Lung (tissue), 12 donors: ENCODE data around the gene NARS2. TPM values are rescaled to one million over a fixed set of nuclear protein-coding genes. Genes with fewer than 3 reads are reported as not detected.

ENCODE experiments used
- ATAC-seq: fragments of 200-7000 bp; cut with Tn5 transposase; one replicate; pipeline ENCODE4 v1.9.1; 2020; ENCODE audit warnings: moderate number of reproducible peaks; ENCODE audit not compliant: insufficient read depth, low FRiP score
- DNase-seq, 3 donors: peaks; one replicate each; pipeline ENCODE4 v3.0.0-alpha.2; 2013 to 2017
- H3K27ac ChIP-seq, 2 donors: one replicate each; pipeline ENCODE4 v1.5.1; 2013; ENCODE audit warnings: mild to moderate bottlenecking in 2 of 2, moderate library complexity in 2 of 2, control low read depth in 1 of 2, inconsistent platforms in 1 of 2, low read depth in 1 of 2, low read length in 1 of 2
- H3K27me3 ChIP-seq, 3 donors: one replicate each; pipeline ENCODE4 v1.5.1; 2013; ENCODE audit warnings: low read length in 2 of 3; ENCODE audit not compliant: control insufficient read depth in 3 of 3, insufficient read depth in 3 of 3
- H3K36me3 ChIP-seq, 4 donors: one replicate each; pipeline ENCODE4 v1.5.1; 2013; ENCODE audit warnings: low read length in 4 of 4, mild to moderate bottlenecking in 1 of 4, moderate library complexity in 1 of 4; ENCODE audit not compliant: control insufficient read depth in 4 of 4, insufficient read depth in 4 of 4
- H3K4me1 ChIP-seq, 5 donors: one replicate each; pipeline ENCODE4 v1.5.1; 2013; ENCODE audit warnings: low read length in 5 of 5, mild to moderate bottlenecking in 2 of 5, moderate library complexity in 1 of 5; ENCODE audit not compliant: control insufficient read depth in 5 of 5, insufficient read depth in 5 of 5
- H3K4me3 ChIP-seq: one replicate; pipeline ENCODE4 v1.5.1; 2013; ENCODE audit warnings: mild to moderate bottlenecking, control low read depth, moderate library complexity
- H3K9ac ChIP-seq, 2 donors: one replicate each; pipeline ENCODE4 v1.5.1; 2013; ENCODE audit warnings: low read length in 2 of 2, control low read depth in 1 of 2; ENCODE audit not compliant: insufficient read depth in 1 of 2
- H3K9me3 ChIP-seq, 4 donors: one replicate each; pipeline ENCODE4 v1.5.1; 2013; ENCODE audit warnings: low read length in 3 of 4, mild to moderate bottlenecking in 1 of 4, moderate library complexity in 1 of 4; ENCODE audit not compliant: control insufficient read depth in 4 of 4, insufficient read depth in 3 of 4
- WGBS, 2 donors: extraction: QIAGEN DNeasy Blood & Tissue Kit; methylation state at CpG; one replicate each; pipeline ENCODE4 v1.1.7; 2013; 5-methylcytosine and 5-hydroxymethylcytosine counted together
- polyA plus RNA-seq, 2 donors: library from polyadenylated mRNA; stranded (reverse); fragments of 200-250 nt; gene quantifications; one replicate each; pipeline ENCODE4 v1.2.1, GENCODE V29; 2013
- total RNA-seq, 2 donors: library from RNA; depleted of rRNA in 1 of 2; stranded (reverse); fragments of >200 nt in 1 of 2; gene quantifications; one replicate each; pipeline ENCODE4 v1.2.1, GENCODE V29; 2014 to 2021
- TF ChIP-seq, protein P1 (sequence below): IDR thresholded peaks from 2 replicates; pipeline ENCODE4 v1.5.1; 2012; ENCODE audit warnings: mild to moderate bottlenecking; ENCODE audit errors: control extremely low read depth, extremely low read depth
- donor health status: control.
- donor health status: control.
- donor health status: Bipolar disorder and iron deficiency.
- donor health status: healthy.
- donor health status: DM: yes; HTN: yes; CAD: no.

NARS2 gene
- total and polyA plus RNA-seq, 4 donors, result 12.0 to 33.8 (median 19.8) TPM

GRCh38 chr11:78416285-78417174 lies 158.1 kb downstream of the NARS2 start:
- DNase-seq (peak; percentile 92 to 94 (median 93)), ATAC-seq (peak; percentile 80)
- Histone ChIP-seq H3K27ac (peak overlapping the region; percentile 98 to 99), H3K9ac (peak overlapping the region; percentile 58 to 66), H3K9me3 (no peaks in the 10 kb centered on the region), H3K36me3 (no peaks in the 10 kb centered on the region), H3K4me3 (peak overlapping the region; percentile 73), H3K27me3 (no peaks in the 10 kb centered on the region), H3K4me1 (peaks cover 3 to 36% (median 7%) of the 10 kb centered on the region in 5 donors)
- TF ChIP-seq, protein P1, sequence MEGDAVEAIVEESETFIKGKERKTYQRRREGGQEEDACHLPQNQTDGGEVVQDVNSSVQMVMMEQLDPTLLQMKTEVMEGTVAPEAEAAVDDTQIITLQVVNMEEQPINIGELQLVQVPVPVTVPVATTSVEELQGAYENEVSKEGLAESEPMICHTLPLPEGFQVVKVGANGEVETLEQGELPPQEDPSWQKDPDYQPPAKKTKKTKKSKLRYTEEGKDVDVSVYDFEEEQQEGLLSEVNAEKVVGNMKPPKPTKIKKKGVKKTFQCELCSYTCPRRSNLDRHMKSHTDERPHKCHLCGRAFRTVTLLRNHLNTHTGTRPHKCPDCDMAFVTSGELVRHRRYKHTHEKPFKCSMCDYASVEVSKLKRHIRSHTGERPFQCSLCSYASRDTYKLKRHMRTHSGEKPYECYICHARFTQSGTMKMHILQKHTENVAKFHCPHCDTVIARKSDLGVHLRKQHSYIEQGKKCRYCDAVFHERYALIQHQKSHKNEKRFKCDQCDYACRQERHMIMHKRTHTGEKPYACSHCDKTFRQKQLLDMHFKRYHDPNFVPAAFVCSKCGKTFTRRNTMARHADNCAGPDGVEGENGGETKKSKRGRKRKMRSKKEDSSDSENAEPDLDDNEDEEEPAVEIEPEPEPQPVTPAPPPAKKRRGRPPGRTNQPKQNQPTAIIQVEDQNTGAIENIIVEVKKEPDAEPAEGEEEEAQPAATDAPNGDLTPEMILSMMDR, result peak; percentile 26
- whole genome bisulfite sequencing, 2 donors, result 1% methylated on average over 34 to 38 of the region's 38 CpGs

GRCh38 chr11:78415338-78415737 lies 159.3 kb downstream of the NARS2 start:
- TF ChIP-seq, protein P1, result no peak
- 67 to 72% methylated on average over 4 of the region's 4 CpGs for WGBS, 2 donors
- Histone ChIP-seq H3K9me3 (no peaks in the 10 kb centered on the region), H3K4me1 (peaks cover 3 to 32% (median 7%) of the 10 kb centered on the region in 5 donors), H3K4me3 (no peak overlapping the region), H3K36me3 (no peaks in the 10 kb centered on the region), H3K27ac (peak overlapping the region in 1 of 2 donors; percentile 20), H3K27me3 (no peaks in the 10 kb centered on the region), H3K9ac (no peak overlapping the region)
- ATAC-seq, result no peak
- no peak for DNase-seq

GRCh38 chr11:78414321-78415051 lies 160.2 kb downstream of the NARS2 start:
- Histone ChIP-seq H3K9me3 (peaks cover 0 to 3% (median under 1%) of the 10 kb centered on the region in 4 donors), H3K36me3 (peaks cover 0 to 3% (median 0%) of the 10 kb centered on the region in 4 donors), H3K9ac (no peak overlapping the region), H3K27me3 (no peaks in the 10 kb centered on the region), H3K4me3 (no peak overlapping the region), H3K27ac (no peak overlapping the region), H3K4me1 (peaks cover 0 to 28% (median 7%) of the 10 kb centered on the region in 5 donors)
- TF ChIP-seq, protein P1, result peak; percentile 22
- WGBS, 2 donors, result 92 to 95% methylated on average over 14 of the region's 14 CpGs
- DNase-seq (peak in 2 of 3 donors; percentile 26 to 34), ATAC-seq (no peak)
